Astrocyte (in vitro differentiated cells and primary cell): ENCODE measurements around the gene COL2A1. TPM values are rescaled to one million over a fixed set of nuclear protein-coding genes. Genes with fewer than 3 reads are reported as not detected.

Source experiments
- DNase-seq: peaks from one replicate; pipeline ENCODE4 v3.0.0-alpha.2; 2010; ENCODE audit warnings: low read depth
- FAIRE-seq: peaks from 2 replicates; lab custom pipeline; 2011; peaks lifted over from hg19 to GRCh38; lab: Jason Lieb, UNC
- H2AFZ ChIP-seq: 2 replicates; pipeline ENCODE4 v1.6.0; 2012; ENCODE audit warnings: low read depth, low read length, inconsistent platforms
- H3K27ac ChIP-seq: 2 replicates; pipeline ENCODE4 v1.5.1; 2011; ENCODE audit warnings: low read depth, low read length, inconsistent platforms
- H3K27me3 ChIP-seq: 2 replicates; pipeline ENCODE4 v1.6.0; 2011; ENCODE audit warnings: low read length, inconsistent platforms; ENCODE audit not compliant: insufficient read depth
- H3K36me3 ChIP-seq: 2 replicates; pipeline ENCODE4 v1.5.1; 2011; ENCODE audit warnings: low read length, inconsistent platforms; ENCODE audit not compliant: insufficient read depth
- H3K4me1 ChIP-seq: 2 replicates; pipeline ENCODE4 v1.5.1; 2011; ENCODE audit warnings: low read length, inconsistent platforms; ENCODE audit not compliant: insufficient read depth
- H3K4me2 ChIP-seq: 2 replicates; pipeline ENCODE4 v1.6.0; 2012; ENCODE audit warnings: low read length, inconsistent platforms
- H3K4me3 ChIP-seq: 2 replicates; pipeline ENCODE4 v1.5.1; 2011; ENCODE audit warnings: low read depth, mild to moderate bottlenecking, low read length, inconsistent platforms; ENCODE audit not compliant: insufficient read depth
- H3K79me2 ChIP-seq: 2 replicates; pipeline ENCODE4 v1.6.0; 2012; ENCODE audit warnings: mild to moderate bottlenecking, low read length, inconsistent platforms; ENCODE audit not compliant: insufficient read depth
- H3K9ac ChIP-seq: 2 replicates; pipeline ENCODE4 v1.6.0; 2012; ENCODE audit warnings: mild to moderate bottlenecking, low read length, inconsistent platforms
- H3K9me3 ChIP-seq: 2 replicates; pipeline ENCODE4 v1.5.1; 2012; ENCODE audit warnings: low read depth, mild to moderate bottlenecking, low read length, inconsistent platforms; ENCODE audit not compliant: insufficient read depth
- H4K20me1 ChIP-seq: 2 replicates; pipeline ENCODE4 v1.6.0; 2012; ENCODE audit warnings: low read length, inconsistent platforms; ENCODE audit not compliant: insufficient read depth
- H3K27ac Mint-ChIP-seq: one replicate; pipeline ENCODE4 v1.8.0; 2021; ENCODE audit warnings: mild to moderate bottlenecking, mixed read lengths; ENCODE audit not compliant: unreplicated experiment
- H3K27me3 Mint-ChIP-seq: one replicate; pipeline ENCODE4 v1.8.0; 2021; ENCODE audit warnings: low read depth, mixed read lengths; ENCODE audit not compliant: unreplicated experiment
- H3K36me3 Mint-ChIP-seq: one replicate; pipeline ENCODE4 v1.8.0; 2021; ENCODE audit warnings: low read depth, mixed read lengths; ENCODE audit not compliant: unreplicated experiment
- H3K4me1 Mint-ChIP-seq: one replicate; pipeline ENCODE4 v1.8.0; 2021; ENCODE audit warnings: low read depth, mixed read lengths; ENCODE audit not compliant: unreplicated experiment
- H3K4me3 Mint-ChIP-seq: one replicate; pipeline ENCODE4 v1.8.0; 2021; ENCODE audit warnings: mild to moderate bottlenecking, moderate library complexity, mixed read lengths; ENCODE audit not compliant: unreplicated experiment
- H3K9me3 Mint-ChIP-seq: one replicate; pipeline ENCODE4 v1.8.0; 2021; ENCODE audit warnings: mild to moderate bottlenecking, mixed read lengths; ENCODE audit not compliant: unreplicated experiment
- EZH2 ChIP-seq: IDR thresholded peaks from 2 replicates; pipeline ENCODE4 v1.6.1; 2012; ENCODE audit warnings: mild to moderate bottlenecking, low read length, inconsistent platforms; ENCODE audit not compliant: insufficient read depth
- total RNA-seq: library from RNA; stranded (reverse); gene quantifications from 2 replicates; pipeline ENCODE4 v1.2.1, GENCODE V29; 2021
- TF ChIP-seq, protein P1 (sequence below): IDR thresholded peaks from 2 replicates; pipeline ENCODE4 v1.5.1; 2011; ENCODE audit warnings: low read depth, mild to moderate bottlenecking, inconsistent platforms, low read length, moderate library complexity; ENCODE audit not compliant: insufficient read depth

COL2A1 gene
- total RNA-seq, 1 donor from 2014 or later, result 20.3 TPM

- Histone ChIP-seq H3K4me2 (no peak overlapping the region), H3K4me3 (no peak overlapping the region), H3K27ac (no peak overlapping the region), H3K36me3 (no peaks in the 10 kb centered on the region), H3K9ac (no peak overlapping the region), H3K79me2 (no peaks in the 10 kb centered on the region), H2AFZ (no peak overlapping the region), H3K4me1 (peaks cover 21% of the 10 kb centered on the region), H3K9me3 (no peaks in the 10 kb centered on the region), H3K27me3 (peaks cover 83% of the 10 kb centered on the region), H4K20me1 (peaks cover 5% of the 10 kb centered on the region)
- Mint-ChIP-seq H3K4me3 (no peak overlapping the region), H3K4me1 (peaks cover 3% of the 10 kb centered on the region), H3K27ac (no peak overlapping the region), H3K27me3 (peaks cover 36% of the 10 kb centered on the region), H3K9me3 (peaks cover 2% of the 10 kb centered on the region), H3K36me3 (peaks cover 4% of the 10 kb centered on the region)
- no peak for DNase-seq
- TF ChIP-seq, protein P1, sequence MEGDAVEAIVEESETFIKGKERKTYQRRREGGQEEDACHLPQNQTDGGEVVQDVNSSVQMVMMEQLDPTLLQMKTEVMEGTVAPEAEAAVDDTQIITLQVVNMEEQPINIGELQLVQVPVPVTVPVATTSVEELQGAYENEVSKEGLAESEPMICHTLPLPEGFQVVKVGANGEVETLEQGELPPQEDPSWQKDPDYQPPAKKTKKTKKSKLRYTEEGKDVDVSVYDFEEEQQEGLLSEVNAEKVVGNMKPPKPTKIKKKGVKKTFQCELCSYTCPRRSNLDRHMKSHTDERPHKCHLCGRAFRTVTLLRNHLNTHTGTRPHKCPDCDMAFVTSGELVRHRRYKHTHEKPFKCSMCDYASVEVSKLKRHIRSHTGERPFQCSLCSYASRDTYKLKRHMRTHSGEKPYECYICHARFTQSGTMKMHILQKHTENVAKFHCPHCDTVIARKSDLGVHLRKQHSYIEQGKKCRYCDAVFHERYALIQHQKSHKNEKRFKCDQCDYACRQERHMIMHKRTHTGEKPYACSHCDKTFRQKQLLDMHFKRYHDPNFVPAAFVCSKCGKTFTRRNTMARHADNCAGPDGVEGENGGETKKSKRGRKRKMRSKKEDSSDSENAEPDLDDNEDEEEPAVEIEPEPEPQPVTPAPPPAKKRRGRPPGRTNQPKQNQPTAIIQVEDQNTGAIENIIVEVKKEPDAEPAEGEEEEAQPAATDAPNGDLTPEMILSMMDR, result no peak
- peak; percentile 12 for TF ChIP-seq EZH2
- FAIRE-seq, result no peak
Observed at GRCh38 chr12:47999816-48000215, 4.5 kb downstream of the COL2A1 start.

GRCh38 chr12:47997321-47997720 lies 7.0 kb downstream of the COL2A1 start:
- no peak for TF ChIP-seq EZH2
- TF ChIP-seq, protein P1, result no peak
- H3K4me1 Mint-ChIP-seq, result peaks cover 2% of the 10 kb centered on the region
- peaks cover 65% of the 10 kb centered on the region for H3K27me3 ChIP-seq
- no peaks in the 10 kb centered on the region for H3K36me3 ChIP-seq
- DNase-seq, result no peak
- H3K4me3 Mint-ChIP-seq, result no peak overlapping the region
- H2AFZ ChIP-seq, result no peak overlapping the region
- no peaks in the 10 kb centered on the region for H3K9me3 ChIP-seq
- H3K4me3 ChIP-seq, result no peak overlapping the region
- peaks cover 6% of the 10 kb centered on the region for H3K4me1 ChIP-seq
- H3K9me3 Mint-ChIP-seq, result peaks cover 2% of the 10 kb centered on the region
- no peaks in the 10 kb centered on the region for H4K20me1 ChIP-seq
- peaks cover 33% of the 10 kb centered on the region for H3K27me3 Mint-ChIP-seq
- H3K36me3 Mint-ChIP-seq, result peaks cover 5% of the 10 kb centered on the region
- H3K27ac ChIP-seq, result no peak overlapping the region
- FAIRE-seq, result no peak
- H3K27ac Mint-ChIP-seq, result no peak overlapping the region
- H3K4me2 ChIP-seq, result no peak overlapping the region
- H3K9ac ChIP-seq, result no peak overlapping the region
- H3K79me2 ChIP-seq, result no peaks in the 10 kb centered on the region

DNA sequence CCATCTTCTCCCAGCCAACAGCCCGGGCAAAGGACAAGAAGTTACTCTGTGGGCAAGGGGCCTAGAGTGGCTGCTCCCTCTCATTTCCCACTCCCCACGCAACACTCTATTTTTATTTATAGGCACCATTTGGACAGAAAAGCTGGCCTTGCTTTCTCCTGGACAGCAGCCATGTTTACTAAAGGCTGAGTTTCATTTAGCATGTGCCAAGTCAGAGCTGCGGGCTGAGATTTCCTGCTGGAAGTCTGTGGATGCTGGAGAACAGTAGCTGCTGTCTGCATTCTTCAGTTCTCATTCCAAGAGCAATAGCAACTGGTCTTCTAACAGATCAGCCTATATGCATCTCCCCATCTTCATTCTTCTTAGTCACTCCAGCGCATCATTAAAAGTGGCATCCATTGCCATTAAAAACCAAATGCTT lies 8.3 kb downstream of the COL2A1 start:
- Mint-ChIP-seq H3K4me3 (no peak overlapping the region), H3K4me1 (no peaks in the 10 kb centered on the region), H3K27me3 (peaks cover 36% of the 10 kb centered on the region), H3K9me3 (peaks cover 2% of the 10 kb centered on the region), H3K36me3 (peaks cover 5% of the 10 kb centered on the region), H3K27ac (no peak overlapping the region)
- FAIRE-seq (peak; percentile 41), DNase-seq (peak; percentile 76)
- TF ChIP-seq, protein P1, result no peak
- no peak for TF ChIP-seq EZH2
- H2AFZ ChIP-seq, result no peak overlapping the region
- H3K9me3 ChIP-seq, result no peaks in the 10 kb centered on the region
- H3K4me1 ChIP-seq, result no peaks in the 10 kb centered on the region
- no peak overlapping the region for H3K4me2 ChIP-seq
- no peak overlapping the region for H3K27ac ChIP-seq
- no peaks in the 10 kb centered on the region for H4K20me1 ChIP-seq
- H3K9ac ChIP-seq, result no peak overlapping the region
- no peaks in the 10 kb centered on the region for H3K36me3 ChIP-seq
- H3K27me3 ChIP-seq, result peaks cover 67% of the 10 kb centered on the region
- no peaks in the 10 kb centered on the region for H3K79me2 ChIP-seq
- no peak overlapping the region for H3K4me3 ChIP-seq
